Pancreas (tissue), 10 donors: Measurements from ENCODE around the gene TAF4B. TPM values are rescaled to one million over a fixed set of nuclear protein-coding genes. Genes with fewer than 3 reads are reported as not detected.

ENCODE experiments used
- ATAC-seq, 4 donors: fragments of 200-7000 bp; cut with Tn5 transposase; one replicate each; pipeline versions ENCODE4 v1.8.0 to v1.9.1; 2020; ENCODE audit warnings: mild to moderate bottlenecking in 4 of 4, moderate library complexity in 4 of 4
- DNase-seq, 6 donors: peaks; one replicate each; pipeline ENCODE4 v3.0.0-alpha.2; 2020
- FAIRE-seq: peaks from 2 replicates; lab custom pipeline; 2012; peaks lifted over from hg19 to GRCh38; lab: Jason Lieb, UNC
- H3K27ac ChIP-seq, 4 donors: fragments of 200-600 bp; sonication (generic); 1 replicate in 3 of 4; 2 replicates in 1 of 4; pipeline versions ENCODE4 v1.5.0 to v1.8.0; 2020
- H3K27me3 ChIP-seq, 4 donors: fragments of 200-600 bp; one replicate each; pipeline ENCODE4 v1.8.0; 2021
- H3K36me3 ChIP-seq, 3 donors: fragments of 200-600 bp; sonication (generic) in 1 of 3; one replicate each; pipeline versions ENCODE4 v1.5.0 to v1.8.0; 2020 to 2021
- H3K4me1 ChIP-seq, 3 donors: fragments of 200-600 bp; one replicate each; pipeline ENCODE4 v1.8.0; 2021
- H3K4me3 ChIP-seq, 4 donors: fragments of 200-600 bp; sonication (generic) in 2 of 4; one replicate each; pipeline versions ENCODE4 v1.5.0 to v1.8.0; 2020 to 2021
- H3K9me3 ChIP-seq, 4 donors: fragments of 200-600 bp; one replicate each; pipeline ENCODE4 v1.8.0; 2021
- WGBS, 2 donors: extraction: QIAGEN DNeasy Blood & Tissue Kit; methylation state at CpG; one replicate each; pipeline ENCODE4 v1.1.7; 2013; 5-methylcytosine and 5-hydroxymethylcytosine counted together
- intact Hi-C, 3 donors: fragments of 100-400 bp; cut with DNase I; formaldehyde crosslinking; loops; one replicate each; pipeline versions ENCODE4 v1.11.1 to v1.14.2; 2022
- polyA plus RNA-seq, 2 donors: library from polyadenylated mRNA; stranded (reverse); fragments of 200-250 nt; gene quantifications; one replicate each; pipeline ENCODE4 v1.2.3, GENCODE V29; 2013
- total RNA-seq, 6 donors: library from RNA; stranded (reverse); fragmentation: NEBNext Ultra II Directional in 4 of 6; extraction: Animal tissue kit (Norgen Biotek cat#: 25700) in 4 of 6; gene quantifications; one replicate each; pipeline versions ENCODE4 v1.2.1 to v1.2.4, GENCODE V29; 2021 to 2023
- TF ChIP-seq, protein P1 (sequence below), 4 donors: fragments of 200-600 bp; sonication (generic) in 3 of 4; IDR thresholded peaks; one replicate each; pipeline versions ENCODE4 v1.5.0 to v1.8.0; 2021; ENCODE audit warnings: antibody characterized with exemption in 4 of 4
- donor health status: healthy with polysubstance abuse.
- donor health status: DM: no; HTN: no; CAD: no; lungs with moderate emphysema.
- donor health status: DM: no; HTN: no; CAD: no.
- donor health status: control.
- donor health status: control.
- donor health status: Bipolar disorder and iron deficiency.
- donor health status: DM: yes; HTN: yes; CAD: no.
- donor health status: DM: no; HTN: no; CAD: no.
- donor health status: DM: no; HTN: no; CAD: no.
- donor health status: DM: yes; HTN: yes; CAD: no.

Gene TAF4B
- total and polyA plus RNA-seq, 8 donors, result 0.94 to 3.4 (median 2.3) TPM

- DNase-seq, result no peak
- peaks cover 0 to 5% (median 0%) of the 10 kb centered on the region in 3 donors for H3K4me1 ChIP-seq
- no peak for ATAC-seq
- H3K27ac ChIP-seq, result no peak overlapping the region
- H3K4me3 ChIP-seq, result no peak overlapping the region
- no peaks in the 10 kb centered on the region for H3K9me3 ChIP-seq
- intact Hi-C loops, result no loop called here
- no peaks in the 10 kb centered on the region for H3K27me3 ChIP-seq
- no peak for FAIRE-seq
- TF ChIP-seq, protein P1, sequence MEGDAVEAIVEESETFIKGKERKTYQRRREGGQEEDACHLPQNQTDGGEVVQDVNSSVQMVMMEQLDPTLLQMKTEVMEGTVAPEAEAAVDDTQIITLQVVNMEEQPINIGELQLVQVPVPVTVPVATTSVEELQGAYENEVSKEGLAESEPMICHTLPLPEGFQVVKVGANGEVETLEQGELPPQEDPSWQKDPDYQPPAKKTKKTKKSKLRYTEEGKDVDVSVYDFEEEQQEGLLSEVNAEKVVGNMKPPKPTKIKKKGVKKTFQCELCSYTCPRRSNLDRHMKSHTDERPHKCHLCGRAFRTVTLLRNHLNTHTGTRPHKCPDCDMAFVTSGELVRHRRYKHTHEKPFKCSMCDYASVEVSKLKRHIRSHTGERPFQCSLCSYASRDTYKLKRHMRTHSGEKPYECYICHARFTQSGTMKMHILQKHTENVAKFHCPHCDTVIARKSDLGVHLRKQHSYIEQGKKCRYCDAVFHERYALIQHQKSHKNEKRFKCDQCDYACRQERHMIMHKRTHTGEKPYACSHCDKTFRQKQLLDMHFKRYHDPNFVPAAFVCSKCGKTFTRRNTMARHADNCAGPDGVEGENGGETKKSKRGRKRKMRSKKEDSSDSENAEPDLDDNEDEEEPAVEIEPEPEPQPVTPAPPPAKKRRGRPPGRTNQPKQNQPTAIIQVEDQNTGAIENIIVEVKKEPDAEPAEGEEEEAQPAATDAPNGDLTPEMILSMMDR (IDR thresholded peaks at IDR 0.05), result no peak
- WGBS, 2 donors, result 88 to 91% methylated on average over 1 of the region's 1 CpG
- H3K36me3 ChIP-seq, result no peaks in the 10 kb centered on the region
Measured at GRCh38 chr18:26304511-26304910, 78.3 kb downstream of the TAF4B start.

DNA sequence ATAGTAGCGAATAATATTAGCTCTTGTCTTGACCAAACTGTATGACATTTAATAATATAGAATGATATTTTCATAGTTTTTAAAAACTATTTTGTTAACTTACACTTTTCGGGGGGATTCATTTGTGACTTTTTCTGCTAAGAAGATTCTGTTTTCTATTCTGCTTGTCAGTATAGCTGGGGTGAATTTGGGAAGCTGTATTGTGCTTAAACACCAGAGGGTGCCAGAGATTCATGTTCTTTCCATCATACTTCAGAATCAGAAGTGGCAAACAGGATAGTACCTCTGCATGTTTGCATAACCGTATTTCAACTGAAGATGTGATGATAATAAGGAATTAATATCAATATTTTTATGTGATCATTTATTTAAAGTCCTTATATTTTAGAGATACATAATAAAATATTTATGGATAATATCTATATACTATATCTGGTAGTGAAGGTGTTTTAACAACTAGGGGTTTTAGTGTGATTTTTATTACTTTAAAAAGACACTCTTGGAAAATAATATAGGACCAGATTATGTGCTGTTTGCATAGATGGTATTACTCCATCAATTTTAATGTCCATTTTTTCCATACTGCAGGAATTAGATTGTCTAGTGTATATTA is 81.0 kb downstream of the TAF4B start:
- Histone ChIP-seq H3K27me3 (no peaks in the 10 kb centered on the region), H3K4me1 (no peaks in the 10 kb centered on the region), H3K27ac (no peak overlapping the region), H3K36me3 (no peaks in the 10 kb centered on the region), H3K4me3 (no peak overlapping the region), H3K9me3 (no peaks in the 10 kb centered on the region)
- WGBS, 2 donors, result 41 to 48% methylated on average over 3 of the region's 3 CpGs
- TF ChIP-seq, protein P1 (IDR thresholded peaks at IDR 0.05), result peak in 3 of 4 donors; percentile 27 to 46 (median 44)
- peak in 1 of 6 donors; percentile 18 for DNase-seq
- intact Hi-C loops, result no loop called here
- ATAC-seq, result peak in 3 of 4 donors; percentile 70 to 78 (median 73)
- peak; percentile 94 for FAIRE-seq

- TF ChIP-seq, protein P1 (IDR thresholded peaks at IDR 0.05), result no peak
- intact Hi-C loops, result no loop called here
- no peak overlapping the region for H3K4me3 ChIP-seq
- 76 to 90% methylated on average over 1 of the region's 1 CpG for WGBS, 2 donors
- DNase-seq, result no peak
- H3K9me3 ChIP-seq, result no peaks in the 10 kb centered on the region
- no peaks in the 10 kb centered on the region for H3K4me1 ChIP-seq
- no peaks in the 10 kb centered on the region for H3K36me3 ChIP-seq
- ATAC-seq, result no peak
- FAIRE-seq, result no peak
- H3K27me3 ChIP-seq, result no peaks in the 10 kb centered on the region
- no peak overlapping the region for H3K27ac ChIP-seq
Measured at GRCh38 chr18:26309281-26309680, 83.0 kb downstream of the TAF4B start.

- FAIRE-seq (no peak), DNase-seq (no peak), ATAC-seq (no peak)
- H3K27ac ChIP-seq, result no peak overlapping the region
- H3K9me3 ChIP-seq, result no peaks in the 10 kb centered on the region
- intact Hi-C loops, result no loop called here
- no peaks in the 10 kb centered on the region for H3K27me3 ChIP-seq
- H3K4me1 ChIP-seq, result no peaks in the 10 kb centered on the region
- TF ChIP-seq, protein P1 (IDR thresholded peaks at IDR 0.05), result no peak
- H3K4me3 ChIP-seq, result no peak overlapping the region
- 95% methylated on average over 1 of the region's 1 CpG for WGBS, 2 donors
- no peaks in the 10 kb centered on the region for H3K36me3 ChIP-seq
Measured at GRCh38 chr18:26312199-26312598, 86.0 kb downstream of the TAF4B start.

- no peaks in the 10 kb centered on the region for H3K9me3 ChIP-seq
- H3K4me3 ChIP-seq, result no peak overlapping the region
- no peak overlapping the region for H3K27ac ChIP-seq
- DNase-seq, result no peak
- no peaks in the 10 kb centered on the region for H3K36me3 ChIP-seq
- no peaks in the 10 kb centered on the region for H3K27me3 ChIP-seq
- WGBS, 2 donors, result 96 to 98% methylated on average over 3 of the region's 3 CpGs
- H3K4me1 ChIP-seq, result no peaks in the 10 kb centered on the region
- ATAC-seq, result no peak
- TF ChIP-seq, protein P1 (IDR thresholded peaks at IDR 0.05), result no peak
- intact Hi-C loops, result no loop called here
- no peak for FAIRE-seq
Measured at GRCh38 chr18:26317398-26317797, 91.2 kb downstream of the TAF4B start.
